Upper lobe of left lung (tissue), 6 donors: ENCODE measurements around the gene ZNF444. TPM values are rescaled to one million over a fixed set of nuclear protein-coding genes. Genes with fewer than 3 reads are reported as not detected.

Source experiments
- ATAC-seq, 2 donors: fragments of 200-7000 bp; cut with Tn5 transposase; one replicate each; pipeline ENCODE4 v1.9.1; 2022; ENCODE audit warnings: mild to moderate bottlenecking in 2 of 2, moderate library complexity in 2 of 2; ENCODE audit not compliant: low FRiP score in 2 of 2
- DNase-seq, 2 donors: peaks; one replicate each; pipeline ENCODE4 v3.0.0-alpha.2; 2019 to 2020
- H3K27ac ChIP-seq, 4 donors: fragments of 200-600 bp; sonication (generic); one replicate each; pipeline ENCODE4 v1.5.1; 2016 to 2019
- H3K27me3 ChIP-seq, 4 donors: fragments of 200-600 bp; sonication (generic); one replicate each; pipeline ENCODE4 v1.5.1; 2017 to 2019
- H3K36me3 ChIP-seq, 4 donors: fragments of 200-600 bp; sonication (generic); one replicate each; pipeline ENCODE4 v1.5.1; 2016 to 2019
- H3K4me1 ChIP-seq, 4 donors: fragments of 200-600 bp; sonication (generic); one replicate each; pipeline ENCODE4 v1.5.1; 2018 to 2019
- H3K4me3 ChIP-seq, 4 donors: fragments of 200-600 bp; sonication (generic); one replicate each; pipeline ENCODE4 v1.5.1; 2017 to 2019; ENCODE audit warnings: mild to moderate bottlenecking in 2 of 4, moderate library complexity in 1 of 4
- H3K9me3 ChIP-seq, 4 donors: fragments of 200-600 bp; sonication (generic); one replicate each; pipeline ENCODE4 v1.5.1; 2018 to 2019
- EP300 ChIP-seq, 4 donors: sonication (generic); formaldehyde crosslinking; IDR thresholded peaks; one replicate each; pipeline ENCODE4 v1.5.1; 2017; ENCODE audit warnings: antibody characterized with exemption in 4 of 4, control low read depth in 2 of 4
- POLR2A ChIP-seq, 4 donors: fragments of 450-650 bp; IDR thresholded peaks; one replicate each; pipeline ENCODE4 v1.5.1; 2016 to 2017; ENCODE audit warnings: antibody characterized with exemption in 4 of 4, mild to moderate bottlenecking in 2 of 4
- POLR2AphosphoS5 ChIP-seq, 2 donors: sonication (generic); formaldehyde crosslinking; IDR thresholded peaks; one replicate each; pipeline ENCODE4 v1.5.1; 2017; ENCODE audit warnings: antibody characterized with exemption in 2 of 2
- WGBS, 2 donors: methylation state at CpG; one replicate each; pipeline ENCODE4 v1.1.5; 2017 to 2018; 5-methylcytosine and 5-hydroxymethylcytosine counted together
- total RNA-seq, 6 donors: library from RNA; depleted of rRNA in 4 of 6; stranded (reverse); fragments of >200 nt in 4 of 6; gene quantifications; one replicate each; pipeline versions ENCODE4 v1.1.0 to v1.2.1, GENCODE V29; 2016 to 2021
- TF ChIP-seq, protein P1 (sequence below), 6 experiments: fragments of 450-650 bp in 4 of 6; fragments of 200-600 bp in 2 of 6; sonication (generic) in 2 of 6; IDR thresholded peaks; one replicate each; pipeline ENCODE4 v1.5.1; 2016 to 2019; ENCODE audit warnings: antibody characterized with exemption in 6 of 6
- donor health status: DM: no; HTN: no; CAD: no; lungs with moderate emphysema.
- donor health status: DM: no; HTN: yes; CAD: no; lungs with severe emphysema.

The ZNF444 gene
- total RNA-seq, 6 donors from 2014 or later: 29.2 to 131 (median 61.3) TPM

DNA sequence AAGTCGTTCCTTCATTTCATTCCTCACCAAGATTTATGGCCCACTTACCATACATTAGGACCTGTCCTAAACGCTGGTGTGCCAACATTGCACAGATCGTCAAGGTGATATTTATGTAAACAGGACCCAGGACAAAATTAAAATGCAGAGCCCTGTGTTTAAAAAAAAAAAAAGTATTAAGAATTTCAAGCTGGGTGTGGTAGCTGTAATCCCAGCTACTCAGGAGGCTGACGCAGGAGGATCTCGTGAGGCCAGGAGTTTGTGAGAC is 6.5 kb upstream of the ZNF444 start:
- Histone ChIP-seq H3K36me3 (no peaks in the 10 kb centered on the region), H3K4me3 (no peak overlapping the region), H3K27me3 (no peaks in the 10 kb centered on the region), H3K4me1 (peaks cover 10 to 54% (median 31%) of the 10 kb centered on the region in 4 donors), H3K9me3 (no peaks in the 10 kb centered on the region), H3K27ac (peak overlapping the region; percentile 42 to 77 (median 57))
- WGBS, 2 donors: 55 to 64% methylated on average over 5 of the region's 5 CpGs
- no peak for DNase-seq
- no peak for TF ChIP-seq EP300 (IDR thresholded peaks at IDR 0.05)
- no peak for ATAC-seq

GRCh38 chr19:56136362-56136761 is 4.7 kb upstream of the ZNF444 start:
- DNase-seq: peak in 1 of 2 donors; percentile 50
- Histone ChIP-seq H3K36me3 (no peaks in the 10 kb centered on the region), H3K4me1 (peaks cover 17 to 63% (median 39%) of the 10 kb centered on the region in 4 donors), H3K9me3 (no peaks in the 10 kb centered on the region), H3K27ac (peak overlapping the region; percentile 50 to 82 (median 76)), H3K27me3 (no peaks in the 10 kb centered on the region), H3K4me3 (no peak overlapping the region)
- no peak for ATAC-seq
- TF ChIP-seq POLR2AphosphoS5 (IDR thresholded peaks at IDR 0.05) (no peak), EP300 (IDR thresholded peaks at IDR 0.05) (no peak), POLR2A (IDR thresholded peaks at IDR 0.05) (no peak)
- TF ChIP-seq, protein P1, sequence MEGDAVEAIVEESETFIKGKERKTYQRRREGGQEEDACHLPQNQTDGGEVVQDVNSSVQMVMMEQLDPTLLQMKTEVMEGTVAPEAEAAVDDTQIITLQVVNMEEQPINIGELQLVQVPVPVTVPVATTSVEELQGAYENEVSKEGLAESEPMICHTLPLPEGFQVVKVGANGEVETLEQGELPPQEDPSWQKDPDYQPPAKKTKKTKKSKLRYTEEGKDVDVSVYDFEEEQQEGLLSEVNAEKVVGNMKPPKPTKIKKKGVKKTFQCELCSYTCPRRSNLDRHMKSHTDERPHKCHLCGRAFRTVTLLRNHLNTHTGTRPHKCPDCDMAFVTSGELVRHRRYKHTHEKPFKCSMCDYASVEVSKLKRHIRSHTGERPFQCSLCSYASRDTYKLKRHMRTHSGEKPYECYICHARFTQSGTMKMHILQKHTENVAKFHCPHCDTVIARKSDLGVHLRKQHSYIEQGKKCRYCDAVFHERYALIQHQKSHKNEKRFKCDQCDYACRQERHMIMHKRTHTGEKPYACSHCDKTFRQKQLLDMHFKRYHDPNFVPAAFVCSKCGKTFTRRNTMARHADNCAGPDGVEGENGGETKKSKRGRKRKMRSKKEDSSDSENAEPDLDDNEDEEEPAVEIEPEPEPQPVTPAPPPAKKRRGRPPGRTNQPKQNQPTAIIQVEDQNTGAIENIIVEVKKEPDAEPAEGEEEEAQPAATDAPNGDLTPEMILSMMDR (IDR thresholded peaks at IDR 0.05): no peak
- WGBS, 2 donors: 59 to 65% methylated on average over 10 of the region's 10 CpGs

- peak overlapping the region; percentile 22 to 82 (median 76) for H3K27ac ChIP-seq
- ATAC-seq (no peak), DNase-seq (peak in 1 of 2 donors; percentile 84)
- 38 to 45% methylated on average over 6 of the region's 6 CpGs for WGBS, 2 donors
- no peak overlapping the region for H3K4me3 ChIP-seq
- H3K9me3 ChIP-seq: no peaks in the 10 kb centered on the region
- TF ChIP-seq POLR2A (IDR thresholded peaks at IDR 0.05): peak in 1 of 4 donors; percentile 20
- no peak for TF ChIP-seq EP300 (IDR thresholded peaks at IDR 0.05)
- H3K4me1 ChIP-seq: peaks cover 25 to 66% (median 42%) of the 10 kb centered on the region in 4 donors
- H3K36me3 ChIP-seq: no peaks in the 10 kb centered on the region
- H3K27me3 ChIP-seq: no peaks in the 10 kb centered on the region
Observed at GRCh38 chr19:56137405-56137804, 3.7 kb upstream of the ZNF444 start.

DNA sequence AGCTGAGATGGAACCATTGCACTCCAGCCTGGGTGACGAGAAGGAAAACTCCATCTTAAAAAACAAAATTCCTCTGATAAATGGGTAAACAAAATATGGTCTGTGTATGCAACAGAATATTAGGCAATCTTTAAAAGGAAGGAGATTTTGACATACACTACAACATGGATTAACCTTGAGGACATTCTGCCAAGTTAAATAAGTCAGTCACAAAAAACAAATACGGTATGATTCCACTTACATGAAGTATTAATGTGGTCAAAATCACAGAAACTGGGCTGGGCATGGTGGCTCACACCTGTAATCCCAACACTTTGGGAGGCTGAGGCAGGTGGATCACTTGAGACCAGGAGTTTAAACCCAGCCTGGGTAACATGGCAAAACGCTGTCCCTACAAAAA is 3.0 kb upstream of the ZNF444 start:
- no peak overlapping the region for H3K4me3 ChIP-seq
- H3K27me3 ChIP-seq: no peaks in the 10 kb centered on the region
- no peaks in the 10 kb centered on the region for H3K36me3 ChIP-seq
- H3K9me3 ChIP-seq: no peaks in the 10 kb centered on the region
- 55 to 59% methylated on average over 3 of the region's 3 CpGs for WGBS, 2 donors
- DNase-seq (no peak), ATAC-seq (no peak)
- peak overlapping the region; percentile 58 to 82 (median 76) for H3K27ac ChIP-seq
- peaks cover 32 to 70% (median 46%) of the 10 kb centered on the region in 4 donors for H3K4me1 ChIP-seq
- TF ChIP-seq EP300 (IDR thresholded peaks at IDR 0.05) (peak in 1 of 4 donors; percentile 46), POLR2AphosphoS5 (IDR thresholded peaks at IDR 0.05) (peak in 1 of 2 donors; percentile 29), POLR2A (IDR thresholded peaks at IDR 0.05) (no peak)
- TF ChIP-seq, protein P1 (IDR thresholded peaks at IDR 0.05): no peak

DNA sequence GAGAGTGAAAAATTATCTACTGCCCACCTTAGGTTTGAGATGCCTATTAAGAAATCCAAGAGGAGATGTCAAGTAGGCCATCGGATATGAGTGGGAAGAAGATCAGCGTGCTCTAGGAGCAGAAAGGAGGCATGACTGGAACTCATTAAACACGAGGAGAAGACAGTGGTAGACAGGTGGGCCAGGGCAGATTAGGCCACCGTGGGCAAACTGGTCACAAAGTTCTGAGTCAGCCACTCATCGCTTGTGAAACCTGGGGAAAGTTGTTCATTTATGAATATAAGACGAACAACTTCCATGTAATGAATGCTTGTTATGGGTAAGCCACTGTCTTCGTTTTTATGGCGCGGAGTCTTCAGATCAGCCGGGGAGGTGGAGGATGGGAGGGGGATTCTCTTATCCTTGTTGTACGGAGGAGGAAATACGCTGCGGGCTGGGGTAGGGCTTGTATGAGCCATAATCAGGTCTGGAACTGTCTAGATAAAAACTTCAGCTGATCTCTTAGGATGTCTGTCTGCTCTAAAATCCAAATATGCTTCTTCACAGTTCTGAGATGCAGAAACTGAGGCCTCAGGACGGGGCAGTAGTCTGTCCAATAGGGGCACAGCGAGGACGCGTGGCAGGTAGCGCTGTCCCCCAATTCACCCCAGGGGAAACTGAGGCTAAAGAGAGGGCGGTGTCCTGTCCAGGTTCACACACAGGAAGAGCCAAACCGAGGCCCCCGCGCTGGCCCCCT is 1.1 kb upstream of the ZNF444 start:
- TF ChIP-seq POLR2A (IDR thresholded peaks at IDR 0.05) (peak in 1 of 4 donors; percentile 27), POLR2AphosphoS5 (IDR thresholded peaks at IDR 0.05) (no peak), EP300 (IDR thresholded peaks at IDR 0.05) (no peak)
- TF ChIP-seq, protein P1 (IDR thresholded peaks at IDR 0.05): no peak
- Histone ChIP-seq H3K27ac (peak overlapping the region; percentile 83 to 95 (median 89)), H3K9me3 (no peaks in the 10 kb centered on the region), H3K4me3 (peak overlapping the region; percentile 28 to 68 (median 59)), H3K27me3 (no peaks in the 10 kb centered on the region), H3K36me3 (no peaks in the 10 kb centered on the region), H3K4me1 (peaks cover 33 to 80% (median 51%) of the 10 kb centered on the region in 4 donors)
- WGBS, 2 donors: 25 to 30% methylated on average over 21 to 22 of the region's 22 CpGs
- peak in 1 of 2 donors; percentile 56 for DNase-seq
- ATAC-seq: no peak
